Measurements from ENCODE around the gene KDM3A.

DNA sequence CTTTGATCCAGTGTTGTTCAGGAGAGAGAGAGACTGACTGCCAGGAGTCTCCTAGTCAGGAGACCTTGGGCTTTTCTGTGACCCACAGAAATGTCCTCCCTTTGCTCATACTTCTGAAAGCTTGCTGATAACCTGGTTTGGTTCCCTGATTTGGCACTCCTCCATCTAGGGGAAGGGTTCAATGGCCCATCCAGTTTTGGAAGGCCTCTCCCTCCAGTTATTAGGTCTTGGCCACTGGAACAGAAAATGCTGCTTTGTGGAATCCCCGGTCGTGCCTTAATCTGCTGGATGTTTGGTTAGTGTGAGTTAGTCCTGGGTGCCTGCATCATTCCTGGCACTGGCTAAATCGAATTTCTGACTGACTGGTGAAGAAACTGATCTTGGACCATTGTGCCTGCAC is 35.7 kb downstream of the KDM3A start:
- no peak for TF ChIP-seq POLR2A (IDR thresholded peaks at IDR 0.05; ENCODE audit: low read length)
- no peak for TF ChIP-seq GATA1 (IDR thresholded peaks at IDR 0.05; ENCODE audit: low read depth, low read length)
